HCT116 (cell line): ENCODE measurements around the gene KRT2.

Experiments used
- CTCF ChIP-seq, 3 experiments: fragments of 200-600 bp in 1 of 3; sonication (generic) in 1 of 3; IDR thresholded peaks in 2 of 3; conservative IDR thresholded peaks in 1 of 3; 2 replicates each; pipeline ENCODE4 v1.5.1; 2012 to 2017; ENCODE audit warnings: low read depth in 2 of 3, low read length in 2 of 3, antibody characterized with exemption in 1 of 3, borderline replicate concordance in 1 of 3, control low read depth in 1 of 3, mild to moderate bottlenecking in 1 of 3, mixed read lengths in 1 of 3, mixed run types in 1 of 3, moderate library complexity in 1 of 3; ENCODE audit not compliant: insufficient read depth in 1 of 3
- EGR1 ChIP-seq: IDR thresholded peaks from 2 replicates; pipeline ENCODE4 v1.6.1; 2012; ENCODE audit warnings: low read depth
- EZH2 ChIP-seq: fragments of 200-600 bp; sonication (generic); IDR thresholded peaks from 2 replicates; pipeline ENCODE4 v1.6.1; 2017; ENCODE audit warnings: antibody characterized with exemption, mixed run types
- EZH2phosphoT487 ChIP-seq: fragments of 200-600 bp; IDR thresholded peaks from 2 replicates; pipeline ENCODE4 v1.6.1; 2018; ENCODE audit warnings: antibody characterized with exemption, borderline replicate concordance
- FOSL1 ChIP-seq: IDR thresholded peaks from 2 replicates; pipeline ENCODE4 v1.6.1; 2012; ENCODE audit warnings: low read depth
- POLR2A ChIP-seq: IDR thresholded peaks from 2 replicates; pipeline ENCODE4 v1.7.0; 2011; ENCODE audit warnings: borderline replicate concordance; ENCODE audit not compliant: insufficient read depth, insufficient read length; ENCODE audit errors: extremely low read depth
- SIN3A ChIP-seq: IDR thresholded peaks from 2 replicates; pipeline ENCODE4 v1.6.1; 2012; ENCODE audit warnings: low read depth
- TCF7L2 ChIP-seq: IDR thresholded peaks from 2 replicates; pipeline ENCODE4 v1.7.0; 2011; ENCODE audit warnings: borderline replicate concordance, inconsistent platforms; ENCODE audit not compliant: insufficient read depth, insufficient read length; ENCODE audit errors: extremely low read depth
- YY1 ChIP-seq: IDR thresholded peaks from 2 replicates; pipeline ENCODE4 v1.6.1; 2011; ENCODE audit warnings: low read length, low read depth, moderate library complexity, mild to moderate bottlenecking; ENCODE audit not compliant: insufficient replicate concordance; ENCODE audit errors: extremely low read depth
- ZFX ChIP-seq: fragments of 450-650 bp; IDR thresholded peaks from 2 replicates; pipeline ENCODE4 v1.6.1; 2017
- ZNF274 ChIP-seq: fragments of 200-500 bp; sonication (Bioruptor generic); IDR thresholded peaks from 2 replicates; pipeline ENCODE4 v1.6.1; 2014; ENCODE audit warnings: mild to moderate bottlenecking, low read depth, low read length, inconsistent platforms
- TF ChIP-seq, protein P1 (sequence below): IDR thresholded peaks from 2 replicates; pipeline ENCODE4 v1.6.1; 2012; ENCODE audit warnings: low read depth

DNA sequence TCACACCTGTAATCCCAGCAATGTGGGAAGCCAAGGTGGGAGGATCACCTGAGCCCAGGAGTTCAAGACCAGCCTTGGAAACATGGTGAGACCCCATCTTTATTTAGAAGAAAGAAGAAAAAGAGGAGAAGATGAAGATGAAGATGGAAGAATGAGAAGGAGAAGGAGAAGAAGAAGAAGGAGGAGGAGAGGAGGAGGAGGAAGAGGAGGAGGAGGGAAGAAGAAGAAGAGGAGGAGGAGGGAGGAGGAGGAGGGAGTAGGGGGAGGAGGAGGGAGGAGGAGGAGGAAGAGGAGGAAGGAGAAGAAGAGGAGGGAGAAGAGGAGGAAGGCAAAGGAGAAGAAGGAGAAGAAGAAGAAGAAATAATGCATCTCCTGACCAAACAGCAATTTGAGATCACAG, 37.2 kb upstream of the KRT2 start:
- no peak for TF ChIP-seq CTCF (IDR thresholded peaks at IDR 0.05 in 2 of 3, conservative IDR thresholded peaks at IDR 0.05 in 1 of 3; ENCODE audit: borderline replicate concordance in 1 of 3, insufficient read depth in 1 of 3, low read depth in 2 of 3, low read length in 2 of 3)
- no peak for TF ChIP-seq POLR2A
- TF ChIP-seq, protein P1, sequence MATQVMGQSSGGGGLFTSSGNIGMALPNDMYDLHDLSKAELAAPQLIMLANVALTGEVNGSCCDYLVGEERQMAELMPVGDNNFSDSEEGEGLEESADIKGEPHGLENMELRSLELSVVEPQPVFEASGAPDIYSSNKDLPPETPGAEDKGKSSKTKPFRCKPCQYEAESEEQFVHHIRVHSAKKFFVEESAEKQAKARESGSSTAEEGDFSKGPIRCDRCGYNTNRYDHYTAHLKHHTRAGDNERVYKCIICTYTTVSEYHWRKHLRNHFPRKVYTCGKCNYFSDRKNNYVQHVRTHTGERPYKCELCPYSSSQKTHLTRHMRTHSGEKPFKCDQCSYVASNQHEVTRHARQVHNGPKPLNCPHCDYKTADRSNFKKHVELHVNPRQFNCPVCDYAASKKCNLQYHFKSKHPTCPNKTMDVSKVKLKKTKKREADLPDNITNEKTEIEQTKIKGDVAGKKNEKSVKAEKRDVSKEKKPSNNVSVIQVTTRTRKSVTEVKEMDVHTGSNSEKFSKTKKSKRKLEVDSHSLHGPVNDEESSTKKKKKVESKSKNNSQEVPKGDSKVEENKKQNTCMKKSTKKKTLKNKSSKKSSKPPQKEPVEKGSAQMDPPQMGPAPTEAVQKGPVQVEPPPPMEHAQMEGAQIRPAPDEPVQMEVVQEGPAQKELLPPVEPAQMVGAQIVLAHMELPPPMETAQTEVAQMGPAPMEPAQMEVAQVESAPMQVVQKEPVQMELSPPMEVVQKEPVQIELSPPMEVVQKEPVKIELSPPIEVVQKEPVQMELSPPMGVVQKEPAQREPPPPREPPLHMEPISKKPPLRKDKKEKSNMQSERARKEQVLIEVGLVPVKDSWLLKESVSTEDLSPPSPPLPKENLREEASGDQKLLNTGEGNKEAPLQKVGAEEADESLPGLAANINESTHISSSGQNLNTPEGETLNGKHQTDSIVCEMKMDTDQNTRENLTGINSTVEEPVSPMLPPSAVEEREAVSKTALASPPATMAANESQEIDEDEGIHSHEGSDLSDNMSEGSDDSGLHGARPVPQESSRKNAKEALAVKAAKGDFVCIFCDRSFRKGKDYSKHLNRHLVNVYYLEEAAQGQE = no peak
- TF ChIP-seq FOSL1 = no peak
- TF ChIP-seq EZH2 = no peak
- TF ChIP-seq EZH2phosphoT487 = no peak
- no peak for TF ChIP-seq SIN3A
- no peak for TF ChIP-seq TCF7L2
- TF ChIP-seq YY1 = no peak
- no peak for TF ChIP-seq ZNF274
- no peak for TF ChIP-seq ZFX
- no peak for TF ChIP-seq EGR1
